Islet precursor cell (in vitro differentiated cells): ENCODE data around the gene SEMA3B.
A peak's percentile ranks its signal among the peaks of the same experiment; 100 is the strongest.

ENCODE experiments used
- DNase-seq: peaks from one replicate; pipeline ENCODE4 v3.0.0-alpha.2; 2018

The SEMA3B gene

DNA sequence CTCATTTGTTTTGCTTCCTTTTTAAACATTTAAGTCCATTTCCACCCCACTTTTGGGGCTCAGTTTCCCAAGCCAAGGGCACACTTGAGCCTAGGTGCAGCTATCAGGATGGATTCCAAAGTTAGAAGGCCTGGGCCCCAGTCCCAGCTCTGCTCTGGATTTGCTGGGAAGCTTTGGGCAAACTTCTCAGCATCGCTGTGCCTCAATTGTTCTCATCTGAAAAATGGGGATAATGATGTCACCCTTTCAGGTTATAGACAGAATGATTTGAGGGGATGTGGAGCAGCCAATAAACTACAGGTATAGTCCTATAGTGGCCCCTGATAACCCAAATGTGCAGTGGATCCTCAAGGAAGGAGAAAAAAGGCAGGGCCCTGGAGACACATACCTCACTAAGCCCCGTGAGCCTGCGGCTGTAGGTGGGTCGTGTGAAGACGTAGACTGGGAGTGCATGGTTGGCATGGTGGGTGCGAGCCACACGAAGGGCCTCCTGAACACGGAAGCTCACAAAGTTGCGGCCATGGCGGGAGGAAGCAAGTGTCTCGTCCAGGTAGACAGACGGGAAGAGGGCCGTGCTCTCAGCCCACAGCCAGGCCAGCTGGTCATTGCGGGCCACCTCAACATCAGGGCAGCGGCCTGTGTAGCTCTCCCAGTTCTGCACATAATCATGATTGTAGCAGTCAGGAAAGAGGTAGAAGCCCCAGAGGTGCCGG lies 50.4 kb downstream of the SEMA3B start:
- peak; percentile 45 for DNase-seq

DNA sequence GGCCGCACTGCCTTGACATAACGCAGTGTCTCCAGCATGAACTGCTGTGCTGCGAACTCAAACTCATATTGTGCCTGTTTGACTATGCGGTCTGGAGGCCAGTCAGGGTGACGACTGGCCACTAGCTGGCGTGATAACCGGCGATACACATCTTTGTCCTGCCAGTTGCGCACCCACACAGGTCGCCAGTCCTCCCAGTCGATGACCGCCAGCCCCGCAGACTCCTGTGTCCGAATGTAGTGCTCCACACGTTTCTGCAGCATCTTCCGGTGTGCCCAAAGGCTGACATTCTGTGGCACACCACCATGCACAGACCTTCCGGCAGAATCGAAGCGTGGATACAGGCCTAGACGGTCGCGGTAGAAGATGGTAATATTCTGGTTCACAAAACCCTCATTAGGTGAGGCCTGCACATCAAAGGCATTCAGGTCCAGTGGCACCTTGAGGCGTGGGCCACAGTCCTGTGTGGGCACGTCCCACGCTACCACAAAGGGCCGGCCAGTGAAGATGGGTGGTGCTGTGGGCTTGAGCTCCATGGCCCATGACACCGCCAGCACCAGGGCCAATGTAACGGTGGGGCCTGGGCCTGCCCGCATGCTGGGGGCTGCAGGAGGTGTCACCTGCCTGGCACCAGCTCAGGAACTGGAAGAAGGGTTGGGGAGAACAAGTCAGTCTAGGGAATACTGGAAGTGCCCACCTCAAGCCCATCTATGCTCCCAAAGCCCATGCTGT lies 51.1 kb downstream of the SEMA3B start:
- DNase-seq = no peak

DNA sequence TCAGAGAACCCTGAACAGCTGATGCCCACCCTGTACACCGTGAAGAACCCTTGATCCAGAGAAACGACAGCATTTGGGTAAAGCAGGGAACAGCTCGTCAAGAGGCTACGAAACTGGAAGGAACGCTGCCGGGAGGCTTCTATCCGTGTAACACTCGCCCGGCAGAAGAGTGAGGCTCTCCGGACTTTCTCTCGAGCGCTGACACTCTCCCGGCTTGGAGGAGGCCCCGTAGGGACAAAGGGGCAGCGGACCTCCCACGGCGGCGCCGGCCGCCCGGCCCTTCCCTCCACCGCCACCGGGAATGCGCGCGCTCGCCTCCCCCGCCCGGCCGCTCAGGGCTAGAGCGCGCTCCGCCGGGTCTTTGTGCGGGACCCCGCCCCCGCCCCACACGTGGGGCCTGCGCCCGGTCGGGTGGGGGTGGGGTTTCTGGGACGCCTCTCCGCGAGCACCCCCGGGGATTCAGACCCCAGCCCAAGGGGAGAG lies 51.9 kb downstream of the SEMA3B start:
- peak; percentile 85 for DNase-seq

DNA sequence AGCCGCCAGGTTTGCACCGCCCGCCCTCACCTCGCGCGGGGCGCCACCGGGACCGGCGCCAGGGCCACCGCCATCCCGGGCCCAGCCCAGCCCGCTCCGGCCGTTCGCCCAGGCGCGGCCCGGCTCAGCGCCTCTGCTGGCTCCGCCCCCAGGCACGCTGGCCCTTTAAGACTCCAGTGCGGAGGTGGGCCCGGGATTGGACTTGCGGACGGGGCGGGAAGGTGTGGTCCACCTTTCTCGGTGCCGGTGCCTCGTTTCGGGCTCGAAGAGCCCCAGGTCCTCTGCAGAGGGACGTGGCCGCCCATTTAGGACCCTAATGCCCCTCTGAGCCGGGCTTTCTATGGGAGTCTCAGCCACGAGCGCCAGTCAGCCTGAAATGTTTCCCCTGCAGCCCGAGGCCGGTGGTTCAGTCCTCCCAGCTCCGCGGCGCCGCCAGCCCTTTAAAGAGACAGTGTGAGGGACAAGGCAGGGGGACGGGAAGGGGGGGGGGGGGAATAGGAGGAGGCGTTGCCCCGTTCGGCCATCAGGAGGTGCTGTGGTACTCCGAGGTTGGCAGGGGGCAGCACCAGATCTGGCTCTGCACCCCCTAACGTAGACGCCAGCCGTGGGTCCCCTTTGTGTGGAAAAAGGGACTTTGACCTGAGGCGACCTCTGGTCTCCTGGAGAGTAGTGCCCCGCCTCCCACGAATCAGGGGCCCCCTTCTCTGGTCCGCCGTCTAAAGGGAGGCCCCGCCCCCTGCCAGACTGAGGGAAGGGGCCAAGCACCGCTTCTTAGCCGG lies 52.6 kb downstream of the SEMA3B start:
- peak; percentile 94 for DNase-seq

DNA sequence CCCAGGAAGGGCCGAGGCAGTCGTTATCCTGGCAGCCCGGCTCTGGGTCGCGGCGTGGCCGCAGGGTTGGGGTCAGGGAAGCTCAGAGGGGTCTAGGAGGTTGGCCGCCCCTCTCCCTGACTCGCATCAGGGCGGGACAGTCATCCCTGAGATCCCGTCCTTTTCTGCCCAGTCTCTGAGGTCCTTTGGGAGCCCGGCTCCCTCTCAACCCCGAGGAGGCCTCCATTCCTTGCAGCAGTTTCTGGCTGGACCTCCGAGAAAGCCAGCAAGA lies 53.1 kb downstream of the SEMA3B start:
- DNase-seq = no peak

DNA sequence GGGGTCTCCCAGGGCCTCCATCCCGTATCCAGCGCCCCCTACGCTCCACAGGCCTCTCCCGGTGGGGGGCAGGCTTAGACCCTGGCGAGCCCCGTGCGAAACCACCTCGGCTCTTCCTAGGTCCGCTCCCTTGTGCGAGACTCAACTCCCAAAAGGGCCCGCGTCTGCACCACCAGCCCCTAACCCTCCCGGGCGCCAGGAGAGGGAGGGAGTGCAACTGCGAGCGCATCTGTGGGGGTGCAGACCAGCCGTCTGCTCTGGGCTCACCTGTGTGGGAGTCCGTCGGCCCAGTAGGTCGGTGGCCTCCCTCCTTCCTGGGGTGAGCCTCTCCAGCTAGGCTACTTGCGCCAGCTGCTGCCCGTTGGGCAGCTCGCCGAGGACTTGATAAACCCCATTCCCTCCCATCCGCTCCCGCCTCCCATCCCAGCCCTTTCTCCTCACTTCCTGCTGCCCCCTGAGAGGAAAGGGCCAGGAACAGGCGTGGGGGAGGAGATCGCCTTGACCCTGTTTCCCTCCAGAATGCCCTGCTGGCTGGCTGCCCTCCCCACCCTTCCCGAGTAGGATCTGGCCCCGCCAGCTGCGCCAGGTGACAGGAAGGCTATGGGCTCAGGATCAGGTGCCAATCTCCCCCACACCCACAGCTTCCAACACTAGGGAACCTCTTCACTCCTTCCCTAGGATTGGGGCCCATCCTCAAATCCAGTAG lies 53.6 kb downstream of the SEMA3B start, which contains the start of gene HYAL2:
TSS of gene HYAL2 (minus strand) at position 360 of the 706 bp plus-strand sequence. CDS start 2,256 bp downstream, outside the sequence.
- no peak for DNase-seq

DNA sequence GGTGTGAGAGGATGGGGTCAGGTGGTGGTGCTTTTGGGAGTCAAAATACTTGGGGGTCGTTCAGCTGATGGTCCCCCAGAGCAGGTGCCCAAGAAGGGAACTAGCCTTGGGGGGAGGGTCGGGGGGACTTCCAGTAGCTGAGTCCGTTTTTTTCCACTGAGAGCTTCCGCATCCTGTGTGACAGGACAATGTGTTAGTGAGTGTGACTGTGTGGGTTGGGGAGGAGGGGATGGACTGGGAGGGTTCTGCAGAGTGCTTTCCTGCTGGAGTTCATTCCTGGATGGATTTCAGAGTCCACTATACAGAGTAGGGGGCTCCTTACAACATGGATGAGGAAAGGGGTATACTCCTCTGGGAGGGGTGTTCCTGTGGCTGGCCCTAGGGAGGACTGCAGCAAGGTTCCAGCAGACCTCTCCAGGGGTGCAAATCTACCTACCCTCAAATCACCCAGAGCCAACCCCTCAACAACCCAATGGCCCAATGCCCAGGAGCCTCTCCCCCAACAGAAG lies 54.2 kb downstream of the SEMA3B start:
- DNase-seq = peak; percentile 50

DNA sequence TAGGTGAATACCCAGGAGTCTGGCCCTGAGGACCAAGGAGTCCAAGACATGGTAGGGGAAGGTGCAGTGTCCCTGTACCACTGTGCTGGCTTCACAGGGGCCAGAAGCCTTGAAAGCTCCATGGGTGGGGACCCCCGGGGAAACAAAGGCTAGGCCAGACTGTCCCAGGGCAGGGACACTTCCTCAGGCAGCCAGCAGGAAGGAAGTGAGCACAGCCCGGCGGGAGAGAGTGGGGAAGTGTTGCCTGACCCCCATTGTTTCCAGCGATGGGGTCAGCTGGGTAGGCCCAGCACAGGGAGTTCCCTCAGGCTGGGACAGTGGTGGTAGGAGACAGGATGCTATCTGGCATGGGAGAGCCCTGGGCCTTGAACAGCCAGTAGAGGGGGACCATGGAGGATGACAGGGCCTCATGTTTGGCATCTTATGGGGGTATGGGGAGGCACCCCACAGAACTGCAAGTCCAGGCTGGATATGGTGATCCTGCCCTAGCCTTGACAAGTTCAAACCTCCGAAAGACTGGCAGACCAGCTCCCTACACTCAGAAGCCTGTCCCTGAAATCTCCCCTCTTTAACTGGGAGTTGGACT lies 54.8 kb downstream of the SEMA3B start:
- peak; percentile 48 for DNase-seq

DNA sequence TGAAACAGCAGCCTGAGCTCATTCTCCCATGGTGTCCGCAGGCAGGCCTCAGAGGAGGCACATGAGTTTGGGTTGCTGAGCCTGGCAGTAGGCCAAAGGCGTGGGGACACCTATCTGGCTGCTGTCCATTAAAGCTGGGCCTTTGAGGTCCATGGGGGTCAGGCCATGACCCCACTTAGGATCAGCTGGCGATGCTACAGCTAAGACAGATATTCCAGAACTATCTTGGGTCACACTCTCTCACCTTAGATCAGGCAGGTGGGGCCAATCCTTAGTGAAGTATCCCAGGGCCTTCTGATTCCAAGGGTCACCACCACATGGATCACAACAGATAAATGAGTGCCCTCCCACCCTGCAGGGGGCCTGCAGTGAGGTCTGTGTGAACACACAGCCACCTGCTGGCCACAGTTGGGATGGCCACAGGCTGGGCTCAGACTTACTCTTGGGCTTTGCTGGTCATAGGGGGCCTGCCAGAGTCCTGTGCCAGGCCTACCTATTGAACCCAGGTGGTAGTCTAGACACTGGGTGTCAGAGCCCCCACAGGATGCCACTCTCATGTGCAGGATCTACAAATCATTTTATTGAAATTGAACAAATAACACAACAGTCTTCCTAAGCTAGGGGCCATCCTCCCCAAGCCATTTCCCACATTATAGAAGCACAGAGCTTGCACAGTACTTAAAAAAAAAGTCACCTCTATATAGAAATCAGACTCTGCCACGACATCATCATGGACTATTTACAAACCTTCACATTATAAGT lies 55.6 kb downstream of the SEMA3B start:
- peak; percentile 89 for DNase-seq

DNA sequence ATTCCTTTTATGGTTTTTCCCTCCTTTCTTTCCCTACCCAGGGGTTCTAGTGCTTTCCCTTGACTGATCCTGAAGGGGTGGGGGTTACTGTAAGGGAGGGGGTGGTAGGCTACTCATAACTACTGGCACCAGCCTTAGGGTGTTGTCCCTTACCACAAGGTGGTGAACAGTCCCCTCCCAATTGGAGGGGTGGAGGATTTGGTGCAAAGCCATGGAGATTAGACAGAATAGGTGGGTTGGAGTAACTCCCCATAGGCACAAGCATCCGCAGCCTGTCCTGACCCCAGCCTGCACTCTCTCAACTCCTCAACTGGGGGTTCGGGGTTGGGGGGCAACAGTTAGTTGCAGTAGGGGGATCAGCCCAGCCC lies 56.1 kb downstream of the SEMA3B start:
- no peak for DNase-seq

DNA sequence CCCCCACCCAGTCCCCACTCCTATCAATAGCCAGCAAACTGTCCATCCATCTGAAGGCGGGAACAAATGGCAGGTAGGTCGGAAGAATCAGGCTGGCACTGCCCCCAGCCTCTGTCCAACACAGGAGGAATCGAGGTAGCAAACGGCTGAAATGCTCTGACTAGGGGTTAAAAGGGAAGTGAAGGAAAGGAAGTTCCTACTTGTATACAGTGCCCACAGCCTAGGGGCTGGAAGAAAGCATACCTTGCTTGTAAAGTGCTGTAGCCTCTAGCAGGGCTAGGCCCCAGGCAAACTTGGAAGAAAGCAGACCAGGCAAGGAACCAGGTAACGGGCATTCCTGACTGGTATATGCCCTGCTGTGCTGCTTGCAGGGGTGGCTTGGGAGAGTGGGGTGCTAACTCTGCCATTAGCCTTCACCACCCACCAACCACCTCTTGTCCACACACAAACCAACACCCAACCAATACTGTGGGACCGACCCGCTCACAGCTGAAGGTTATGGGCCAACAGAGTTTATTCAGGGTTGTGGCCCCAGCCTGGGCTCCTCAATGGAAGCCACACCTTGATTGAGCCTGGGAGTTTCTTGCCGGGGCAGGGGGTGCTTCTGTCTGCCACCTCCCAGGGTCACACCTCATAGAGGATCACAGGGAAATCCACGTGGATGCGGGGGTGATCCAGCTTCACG lies 56.7 kb downstream of the SEMA3B start:
- DNase-seq = no peak

DNA sequence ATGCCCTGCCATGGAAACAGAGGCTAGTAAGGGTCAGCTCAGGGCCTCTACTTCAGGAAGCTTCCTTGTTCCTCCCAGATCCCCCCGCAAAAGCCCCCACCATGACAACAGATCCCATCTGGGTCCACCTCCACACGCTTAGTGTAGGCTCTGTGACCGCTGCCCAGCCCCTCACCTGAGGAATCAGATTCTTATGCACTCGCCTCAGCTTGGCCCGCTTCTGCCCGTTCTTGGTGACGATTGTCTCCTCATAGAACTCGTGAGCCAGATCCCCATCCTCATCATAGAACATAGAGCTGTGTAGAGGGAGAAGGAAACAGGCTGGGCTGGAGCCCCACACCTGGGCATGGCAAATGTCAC lies 57.2 kb downstream of the SEMA3B start:
- DNase-seq = no peak

DNA sequence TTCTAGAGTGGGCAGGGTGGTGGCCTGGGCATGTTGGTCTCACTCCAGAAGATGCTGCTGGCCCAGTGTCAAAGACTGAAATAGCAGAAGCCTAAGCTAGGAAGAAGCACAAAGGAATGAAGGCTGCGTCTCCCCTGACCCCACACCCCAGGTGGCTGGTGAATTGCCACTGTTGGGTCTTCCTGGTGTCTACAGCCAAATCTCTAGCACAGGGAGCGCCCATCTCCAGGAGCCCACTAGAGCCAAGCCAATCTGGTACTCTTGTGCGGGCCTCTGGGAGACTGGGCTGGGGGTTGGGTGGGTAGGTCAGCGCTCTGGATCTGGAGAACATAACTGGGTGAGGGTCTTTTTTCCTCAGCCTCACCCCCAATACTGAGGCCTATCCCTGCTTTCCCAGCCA lies 58.2 kb downstream of the SEMA3B start:
- no peak for DNase-seq
